Loucy (cell line): ENCODE results near the gene CD9.

ENCODE experiments used
- CTCF ChIP-seq: fragments of 200-600 bp; sonication (generic); conservative IDR thresholded peaks from 2 replicates; pipeline ENCODE4 v1.5.1; 2014; ENCODE audit warnings: mild to moderate bottlenecking, antibody characterized with exemption, low read length
- EZH2phosphoT487 ChIP-seq: fragments of 200-600 bp; IDR thresholded peaks from 2 replicates; pipeline ENCODE4 v1.6.1; 2018; ENCODE audit warnings: antibody characterized with exemption, mild to moderate bottlenecking, moderate library complexity, borderline replicate concordance

- TF ChIP-seq CTCF (no peak), EZH2phosphoT487 (no peak)
Measured at GRCh38 chr12:6223545-6223944, 23.3 kb downstream of the CD9 start.
